C4-2B (cell line): ENCODE measurements around the gene GRK5.

Experiments used
- CTCF ChIP-seq: fragments of 450-650 bp; conservative IDR thresholded peaks from 2 replicates; pipeline ENCODE4 v1.5.1; 2017; ENCODE audit warnings: mild to moderate bottlenecking
- ZFX ChIP-seq: fragments of 450-650 bp; IDR thresholded peaks from 2 replicates; pipeline ENCODE4 v1.6.1; 2017

GRCh38 chr10:119159332-119159731 is 48.0 kb upstream of the GRK5 start:
- TF ChIP-seq CTCF (no peak), ZFX (no peak)
